Activated gamma-delta T cell (primary cell): ENCODE results near the gene SRSF6.
"Not testable (repeated sequence)": the region's sequence is repeated elsewhere in the genome, so short reads cannot be mapped to it uniquely, and the experiment has no call there.

Source experiments
- DNase-seq: peaks from one replicate; lab custom pipeline; 2025; lab: John Stamatoyannopoulos, UW

The SRSF6 gene

DNA sequence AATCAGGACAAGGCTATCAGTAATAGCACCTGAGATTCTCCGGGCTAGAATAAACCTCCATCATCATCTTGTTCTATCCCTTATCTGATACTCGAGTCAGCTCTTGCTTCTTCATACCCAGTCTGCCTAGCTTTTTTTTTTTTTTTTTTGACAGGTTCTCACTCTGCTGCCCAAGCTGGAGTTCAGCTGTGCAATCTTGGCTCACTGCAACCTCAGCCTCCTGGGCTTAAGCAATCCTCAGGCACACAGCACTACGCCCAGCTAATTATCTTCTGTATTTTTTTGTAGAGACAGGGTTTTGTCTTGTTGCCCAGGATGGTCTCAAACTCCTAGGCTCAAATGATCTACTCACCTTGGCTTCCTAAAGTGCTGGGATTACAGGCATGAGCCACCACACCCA, 19.5 kb downstream of the SRSF6 start:
- DNase-seq = no peak

DNA sequence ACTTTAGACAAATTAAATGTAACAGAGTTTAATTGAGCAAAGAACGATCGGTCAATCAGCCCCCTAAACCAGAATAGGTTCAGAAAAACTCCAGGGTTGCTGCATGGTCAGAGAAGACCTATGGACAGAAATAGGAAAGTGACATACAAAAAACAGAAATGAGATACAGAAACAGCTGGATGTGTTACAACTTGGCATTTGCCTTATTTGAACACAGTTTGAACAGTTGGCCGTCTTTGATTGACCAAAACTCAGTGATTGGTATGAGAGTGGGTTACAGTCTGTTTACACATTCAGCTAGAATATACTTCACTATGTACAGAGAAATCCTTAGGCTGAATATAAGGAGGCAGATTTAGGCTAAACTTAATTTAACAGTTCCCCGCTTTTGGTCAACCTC, 19.9 kb downstream of the SRSF6 start:
- no peak for DNase-seq

DNA sequence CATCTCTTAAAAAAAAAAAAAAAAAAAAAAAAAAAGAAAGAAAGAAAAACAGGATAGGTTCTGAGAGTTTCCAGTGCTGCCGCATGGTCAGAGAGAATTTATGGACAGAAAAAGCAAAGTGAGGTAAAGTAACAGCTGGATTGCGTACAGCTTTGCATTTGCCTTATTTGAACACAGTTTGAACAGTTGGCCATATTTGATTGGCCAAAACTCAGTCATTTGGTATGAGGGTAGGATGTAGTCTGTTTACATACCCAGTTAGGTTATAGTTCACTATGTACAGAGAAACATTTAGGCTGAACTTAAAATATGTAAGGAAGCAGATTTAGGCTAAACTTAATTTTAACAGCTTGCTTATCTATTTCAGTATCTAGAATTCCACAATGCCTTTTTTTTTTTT, 32.3 kb downstream of the SRSF6 start:
- no peak for DNase-seq

DNA sequence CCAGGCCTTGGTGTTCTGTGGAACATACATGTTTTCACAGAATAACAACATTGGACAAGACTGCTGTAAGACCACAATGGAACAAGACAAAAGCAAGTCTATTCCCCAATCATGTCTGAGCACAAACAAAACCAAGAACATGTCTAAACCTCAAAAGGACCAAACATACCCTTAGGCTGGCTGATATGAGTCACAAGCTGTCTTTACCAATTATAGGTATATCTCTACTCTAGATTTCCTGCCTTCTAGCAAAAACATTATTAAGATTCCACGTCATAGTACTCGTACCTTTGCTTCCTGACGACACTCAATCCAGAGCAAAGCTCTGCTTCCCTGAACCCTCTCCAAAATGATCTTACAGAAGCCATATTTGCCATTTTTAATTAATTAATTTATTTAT, 34.4 kb downstream of the SRSF6 start:
- no peak for DNase-seq

DNA sequence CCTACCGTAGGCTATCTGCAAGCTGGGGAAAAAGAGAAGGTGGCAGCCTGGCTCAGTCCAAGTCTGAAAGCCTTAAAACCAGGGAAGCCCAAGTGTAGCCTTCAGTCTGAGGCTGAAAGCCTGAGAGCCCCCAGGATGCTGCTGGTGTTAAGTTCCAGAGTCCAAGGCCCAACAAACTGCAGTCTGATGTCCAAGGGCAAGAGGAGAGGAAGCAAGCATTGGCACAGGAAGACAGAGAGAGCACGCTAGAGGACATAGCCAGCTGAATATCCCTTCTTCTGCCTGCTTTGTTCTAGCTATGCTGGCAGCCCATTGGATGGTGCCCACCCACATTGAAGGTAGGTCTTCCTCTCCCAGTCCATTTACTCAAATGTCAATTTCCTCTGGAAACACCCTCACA, 37.7 kb downstream of the SRSF6 start:
- DNase-seq = no peak

DNA sequence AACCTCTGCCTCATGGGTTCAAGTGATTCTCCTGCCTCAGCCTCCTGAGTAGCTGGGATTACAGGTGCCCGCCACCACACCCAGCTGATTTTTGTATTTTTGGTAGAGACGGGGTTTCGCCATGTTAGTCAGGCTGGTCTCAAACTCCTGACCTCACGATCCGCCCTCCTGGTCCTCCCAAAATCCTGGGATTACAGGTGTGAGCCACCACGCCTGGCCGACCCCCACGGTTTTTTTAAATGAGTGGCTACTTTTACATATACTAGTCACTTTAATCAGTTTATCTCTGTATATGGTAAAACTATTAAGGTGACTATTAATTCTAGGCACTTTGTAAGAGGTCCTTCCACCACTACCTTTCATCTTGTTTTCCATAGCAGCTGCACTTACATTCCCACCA, 44.3 kb downstream of the SRSF6 start:
- not testable (repeated sequence) for DNase-seq

DNA sequence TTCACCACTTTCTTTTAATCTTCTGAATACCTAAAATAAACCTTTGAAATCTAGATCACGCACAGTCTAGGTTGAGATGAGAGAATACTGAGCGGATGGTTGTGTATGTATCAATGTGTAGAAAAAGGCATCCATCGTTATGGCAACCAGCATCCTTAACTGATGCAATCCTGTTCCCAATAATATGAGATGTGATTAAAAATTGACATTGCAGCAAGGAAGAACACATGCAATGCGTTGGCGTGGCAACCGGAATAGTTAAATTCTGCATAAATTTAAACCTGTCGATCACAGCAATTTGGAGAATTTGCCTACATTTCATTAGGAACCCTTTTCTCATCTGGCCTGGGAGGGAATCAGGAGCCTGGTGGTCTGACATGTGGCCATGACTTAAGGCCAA, 48.5 kb downstream of the SRSF6 start:
- DNase-seq = no peak

DNA sequence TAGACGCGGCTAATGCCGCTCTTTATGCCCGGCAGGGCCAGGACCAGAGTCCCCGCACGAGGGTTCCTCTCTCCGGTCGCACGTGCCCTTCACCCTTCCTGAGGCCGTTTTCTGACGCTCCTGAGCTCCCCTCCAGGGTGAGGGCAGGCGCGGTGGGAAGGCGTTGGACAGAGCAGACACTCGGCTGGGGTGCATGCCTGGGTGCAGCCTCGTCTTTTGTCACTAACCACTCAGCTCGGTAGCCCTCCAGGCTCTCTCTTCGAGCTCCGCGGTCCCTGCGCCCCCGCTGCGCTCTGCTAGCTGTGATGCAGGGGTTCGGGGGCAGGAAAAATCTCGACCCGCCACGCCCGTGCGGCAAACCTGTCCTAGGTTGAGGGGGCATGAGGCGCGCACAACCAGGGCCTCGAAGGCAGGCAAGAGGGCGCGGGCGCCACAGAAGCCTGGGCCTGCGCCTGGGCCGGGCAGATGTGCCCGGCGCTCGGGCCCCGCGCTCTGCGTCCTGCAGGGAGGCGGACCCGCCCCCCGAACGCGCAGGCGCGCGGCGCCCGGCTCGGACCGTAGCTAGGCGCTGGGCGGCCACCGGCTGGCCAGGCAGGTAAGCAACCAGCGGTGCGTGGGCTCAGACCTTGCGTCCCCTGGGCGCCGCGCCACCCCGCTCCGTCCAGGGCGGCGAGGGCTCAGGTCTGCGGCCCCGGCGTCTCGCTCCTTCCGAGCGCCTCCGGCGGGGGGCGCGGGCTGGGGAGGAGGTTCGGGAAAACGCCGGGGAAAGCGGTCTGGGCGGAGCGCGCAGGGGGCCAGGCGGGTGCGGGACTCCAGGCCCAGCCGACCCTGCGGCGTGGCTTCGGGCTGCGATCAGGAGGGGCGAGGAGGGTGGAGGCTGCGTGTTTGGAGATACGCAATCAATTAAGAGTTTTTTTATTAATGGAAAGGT, 49.7 kb downstream of the SRSF6 start, which contains the start of gene L3MBTL1:
TSS of gene L3MBTL1 (plus strand) at position 548 of the 931 bp plus-strand sequence. CDS start 5,807 bp downstream, outside the sequence.
- DNase-seq = no peak

DNA sequence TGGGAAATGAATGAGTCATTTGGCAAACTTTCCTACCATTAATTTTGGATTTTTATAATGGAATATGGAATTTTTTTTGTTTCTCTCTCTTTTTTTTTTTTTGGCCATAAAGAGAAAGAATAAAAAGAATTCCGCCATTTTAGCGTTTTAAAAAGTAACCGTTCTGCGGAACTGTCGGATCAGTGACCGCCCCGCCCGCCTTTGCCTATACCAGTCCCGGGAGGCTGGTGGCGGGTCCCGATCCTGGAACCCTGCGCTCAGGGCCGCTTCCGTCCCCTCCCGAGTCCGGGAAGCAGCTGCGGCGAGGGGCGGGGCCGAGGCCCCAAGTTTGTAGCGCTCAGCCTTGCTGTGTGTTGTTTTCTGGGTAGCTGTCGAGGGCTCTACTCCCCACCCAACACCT, 50.4 kb downstream of the SRSF6 start:
- DNase-seq = no peak

DNA sequence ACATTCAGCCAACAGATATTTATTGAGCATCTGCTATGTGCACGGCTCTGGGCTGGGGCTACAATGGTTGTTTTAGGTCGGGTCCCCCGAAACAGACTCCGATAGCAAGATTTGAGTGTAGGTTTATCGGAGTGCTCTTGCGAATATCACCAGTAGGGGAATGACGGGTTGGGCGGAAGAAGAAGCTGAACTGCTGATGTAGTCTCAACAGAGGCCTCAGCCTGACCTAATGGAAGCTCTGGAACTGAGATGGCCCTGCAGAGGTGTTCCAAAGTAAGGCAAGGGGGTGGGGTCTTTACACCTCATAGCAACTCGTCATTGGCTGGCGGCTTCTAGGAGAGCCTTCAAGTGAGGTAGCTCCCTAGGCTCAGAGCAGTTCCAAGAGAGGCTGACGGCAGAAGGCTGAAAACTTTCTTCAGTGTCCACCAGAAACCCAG, 50.9 kb downstream of the SRSF6 start:
- no peak for DNase-seq

DNA sequence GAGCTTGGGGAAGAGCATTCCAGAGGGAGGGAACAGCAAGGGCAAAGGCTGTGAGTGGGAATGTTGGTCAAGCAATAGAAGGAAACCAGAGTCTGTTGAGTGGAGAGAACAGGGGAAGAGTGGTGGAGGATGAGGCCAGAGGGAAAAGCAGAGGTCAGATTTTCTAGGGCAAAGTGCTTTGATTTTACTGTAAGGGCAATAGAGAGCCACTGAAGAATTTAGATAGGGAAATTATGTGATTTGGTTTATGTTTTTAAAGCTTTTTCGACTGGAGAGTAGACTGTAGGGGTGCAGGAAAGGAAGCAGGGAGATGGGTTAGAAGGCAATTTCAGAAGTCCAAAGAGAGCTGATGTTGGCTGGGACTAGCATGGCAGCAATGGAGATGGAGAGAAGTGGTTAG, 54.2 kb downstream of the SRSF6 start:
- no peak for DNase-seq

DNA sequence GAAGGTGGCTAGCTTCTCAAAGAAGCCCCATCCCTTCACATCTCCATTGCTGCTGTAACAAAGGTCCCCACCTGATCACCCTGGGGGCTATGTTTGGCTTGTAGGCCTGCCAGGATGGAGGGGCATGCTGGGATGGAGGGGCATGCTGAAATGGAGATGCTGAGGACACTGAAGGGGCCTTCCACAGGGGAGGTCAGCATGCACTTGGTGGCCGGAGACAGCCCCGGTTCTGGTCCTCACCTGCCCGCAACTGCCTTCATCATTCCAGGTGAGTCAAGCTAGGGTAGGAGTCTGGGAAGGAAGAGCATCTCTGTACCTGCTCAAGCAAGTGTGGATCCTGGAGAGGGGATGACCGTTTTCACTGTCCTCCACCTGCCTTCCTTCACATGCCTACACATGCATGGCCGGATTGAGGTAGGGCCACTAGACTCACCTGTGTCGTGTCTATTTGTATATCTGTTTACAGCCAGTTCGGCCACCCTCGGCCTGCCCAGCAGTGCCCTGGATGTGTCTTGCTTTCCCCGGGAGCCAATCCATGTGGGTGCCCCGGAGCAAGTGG, 55.8 kb downstream of the SRSF6 start:
- DNase-seq = no peak
